HG02884 (cell line): ENCODE results near the gene TNFRSF19.

ENCODE experiments used
- ATAC-seq: cut with Tn5 transposase; IDR thresholded peaks from one replicate; pipeline ENCODE4 v1.9.1; 2021; ENCODE audit warnings: mild to moderate bottlenecking, moderate library complexity; ENCODE audit not compliant: unreplicated experiment

The TNFRSF19 gene

GRCh38 chr13:23600534-23600933 is 30.3 kb downstream of the TNFRSF19 start:
- no peak for ATAC-seq

GRCh38 chr13:23605831-23606230 is 35.6 kb downstream of the TNFRSF19 start:
- ATAC-seq = no peak

- no peak for ATAC-seq
These were observed 37.9 kb downstream of the TNFRSF19 start for GRCh38 chr13:23608138-23608537.

- no peak for ATAC-seq
These were observed 38.6 kb downstream of the TNFRSF19 start for GRCh38 chr13:23608701-23609413.

GRCh38 chr13:23609414-23609760 is 39.2 kb downstream of the TNFRSF19 start:
- no peak for ATAC-seq

GRCh38 chr13:23609874-23610576 is 39.8 kb downstream of the TNFRSF19 start:
- no peak for ATAC-seq

GRCh38 chr13:23610966-23611491 is 40.8 kb downstream of the TNFRSF19 start:
- ATAC-seq = no peak

- ATAC-seq = no peak
These were observed 42.0 kb downstream of the TNFRSF19 start for GRCh38 chr13:23612182-23612581.

- no peak for ATAC-seq
These were observed 42.5 kb downstream of the TNFRSF19 start for GRCh38 chr13:23612731-23613130.

- no peak for ATAC-seq
These were observed 43.4 kb downstream of the TNFRSF19 start for GRCh38 chr13:23613596-23613995.

GRCh38 chr13:23615395-23616081 is 45.3 kb downstream of the TNFRSF19 start:
- no peak for ATAC-seq

GRCh38 chr13:23616228-23616627 is 46.0 kb downstream of the TNFRSF19 start:
- no peak for ATAC-seq

GRCh38 chr13:23617551-23618024 is 47.4 kb downstream of the TNFRSF19 start:
- ATAC-seq = no peak

- no peak for ATAC-seq
These were observed 48.1 kb downstream of the TNFRSF19 start for GRCh38 chr13:23618341-23618740.

GRCh38 chr13:23619068-23619855 is 49.0 kb downstream of the TNFRSF19 start:
- ATAC-seq = no peak

GRCh38 chr13:23620211-23620610 is 50.0 kb downstream of the TNFRSF19 start:
- no peak for ATAC-seq

GRCh38 chr13:23620613-23621315 is 50.6 kb downstream of the TNFRSF19 start:
- ATAC-seq = no peak

GRCh38 chr13:23621316-23621645 is 51.1 kb downstream of the TNFRSF19 start:
- no peak for ATAC-seq

- no peak for ATAC-seq
These were observed 52.8 kb downstream of the TNFRSF19 start for GRCh38 chr13:23622985-23623384.

GRCh38 chr13:23623394-23623793 is 53.2 kb downstream of the TNFRSF19 start:
- ATAC-seq = no peak
